ENCODE measurements around the gene S100A14. TPM values are rescaled to one million over a fixed set of nuclear protein-coding genes. Genes with fewer than 3 reads are reported as not detected.

Gene S100A14
- total RNA-seq, 1 experiment from 2014 or later: 0.63 TPM

- H3K18ac ChIP-seq (ENCODE audit: insufficient read length, low read depth, low read length): no peak overlapping the region
- peaks cover 9% of the 10 kb centered on the region in 2 experiments for H3K4me1 Mint-ChIP-seq
- no peaks in the 10 kb centered on the region for H3K27me3 ChIP-seq (ENCODE audit: insufficient read depth, low read length)
- peaks cover 5% of the 10 kb centered on the region for H3K23me2 ChIP-seq (ENCODE audit: insufficient read length, low read depth, low read length, poor library complexity, severe bottlenecking)
- H2BK12ac ChIP-seq (ENCODE audit: insufficient read length, low read depth, low read length): no peak overlapping the region
- H4K8ac ChIP-seq (replicated peaks; ENCODE audit: insufficient read length, low read depth, low read length): no peak overlapping the region
- H3K27ac ChIP-seq (ENCODE audit: insufficient read length, low read depth, low read length): no peak overlapping the region
- no peak overlapping the region for H2BK20ac ChIP-seq (ENCODE audit: low read depth, low read length, poor library complexity, severe bottlenecking)
- H3K9me3 ChIP-seq (ENCODE audit: control insufficient read depth, low read depth, low read length): no peaks in the 10 kb centered on the region
- H3K4me1 ChIP-seq (ENCODE audit: insufficient read depth, low read length): 0 out of 2 replicates have a peak, but pooled peaks cover 2% of the 10 kb centered on the region
- H3K27ac Mint-ChIP-seq: no peak overlapping the region
- no peak overlapping the region for H4K5ac ChIP-seq (ENCODE audit: insufficient read length, low read depth, low read length)
- no peak overlapping the region for H2AK5ac ChIP-seq (ENCODE audit: insufficient read length, low read length)
- no peaks in the 10 kb centered on the region; the same call in 1 of the 2 replicates for H3K79me2 ChIP-seq (ENCODE audit: insufficient read depth, low read length)
- H4K20me1 ChIP-seq (ENCODE audit: control insufficient read depth, insufficient read depth, insufficient read length): no peaks in the 10 kb centered on the region
- H3K56ac ChIP-seq (ENCODE audit: insufficient read length, low read depth, low read length): no peak overlapping the region
- no peak overlapping the region for H3K4me2 ChIP-seq (ENCODE audit: insufficient read depth, insufficient read length, low read length)
- no peak overlapping the region for H2AFZ ChIP-seq (ENCODE audit: low read length)
- no peaks in the 10 kb centered on the region for H3K9me3 Mint-ChIP-seq
- H3K4ac ChIP-seq (ENCODE audit: low read depth, low read length): no peak overlapping the region
- H2BK5ac ChIP-seq (ENCODE audit: insufficient read length, low read length): no peak overlapping the region
- H2BK120ac ChIP-seq (ENCODE audit: low read depth, low read length, poor library complexity, severe bottlenecking): no peak overlapping the region
- no peak overlapping the region for H3K9ac ChIP-seq (ENCODE audit: extremely low read depth, insufficient read length, low read length)
- H3K27me3 Mint-ChIP-seq (ENCODE audit: low read depth): no peaks in the 10 kb centered on the region
- WGBS (ENCODE audit: extremely low coverage, insufficient read length, low lambda C conversion rate): no CpG with 5 or more reads among the region's 5 CpGs
- H3K79me1 ChIP-seq (ENCODE audit: insufficient read depth, low read depth, low read length, poor library complexity, severe bottlenecking): peaks cover 6% of the 10 kb centered on the region
- no peak for TF ChIP-seq CTCF (conservative IDR thresholded peaks at IDR 0.05)
- H3K23ac ChIP-seq (ENCODE audit: insufficient read length, low read depth, low read length): no peak overlapping the region
- no peak overlapping the region for H3K14ac ChIP-seq (ENCODE audit: insufficient read depth, low read length)
- peaks cover 26 to 80% (median 55%) of the 10 kb centered on the region in 3 experiments for H3K36me3 Mint-ChIP-seq (ENCODE audit: insufficient read depth in 1 of 3, low read depth in 3 of 3)
- no peak overlapping the region for H4K91ac ChIP-seq (ENCODE audit: insufficient read length, low read depth, low read length)
- H3T11ph ChIP-seq (ENCODE audit: low read length): no peak overlapping the region
- H2BK15ac ChIP-seq (ENCODE audit: low read depth, low read length): no peak overlapping the region
- DNase-seq: no peak
- H3K4me3 Mint-ChIP-seq: no peak overlapping the region
Measured at GRCh38 chr1:153663211-153663610, 47.1 kb upstream of the S100A14 start.
